Spleen (tissue), 7 donors: Measurements from ENCODE around the gene RUSF1.

Source experiments
- POLR2A ChIP-seq, 3 donors: fragments of 450-650 bp; IDR thresholded peaks; one replicate each; pipeline ENCODE4 v1.5.1; 2017; ENCODE audit warnings: antibody characterized with exemption in 3 of 3, mild to moderate bottlenecking in 1 of 3
- POLR2AphosphoS5 ChIP-seq, 3 donors: sonication (generic); formaldehyde crosslinking; IDR thresholded peaks; one replicate each; pipeline ENCODE4 v1.5.1; 2017; ENCODE audit warnings: antibody characterized with exemption in 3 of 3
- TF ChIP-seq, protein P1 (sequence below), 11 experiments: fragments of 200-600 bp in 7 of 11; fragments of 450-650 bp in 4 of 11; sonication (generic) in 4 of 11; IDR thresholded peaks in 8 of 11; conservative IDR thresholded peaks in 3 of 11; 1 replicate in 7 of 11; 2 replicates in 4 of 11; pipeline versions ENCODE4 v1.4.0 to v1.8.0; 2016 to 2021; ENCODE audit warnings: antibody characterized with exemption in 11 of 11, inconsistent platforms in 4 of 11, mild to moderate bottlenecking in 1 of 11
- donor health status: DM: no; HTN: no; CAD: no; lungs with moderate emphysema.
- donor health status: DM: no; HTN: no; CAD: no.
- donor health status: DM: no; HTN: no; CAD: no.

DNA sequence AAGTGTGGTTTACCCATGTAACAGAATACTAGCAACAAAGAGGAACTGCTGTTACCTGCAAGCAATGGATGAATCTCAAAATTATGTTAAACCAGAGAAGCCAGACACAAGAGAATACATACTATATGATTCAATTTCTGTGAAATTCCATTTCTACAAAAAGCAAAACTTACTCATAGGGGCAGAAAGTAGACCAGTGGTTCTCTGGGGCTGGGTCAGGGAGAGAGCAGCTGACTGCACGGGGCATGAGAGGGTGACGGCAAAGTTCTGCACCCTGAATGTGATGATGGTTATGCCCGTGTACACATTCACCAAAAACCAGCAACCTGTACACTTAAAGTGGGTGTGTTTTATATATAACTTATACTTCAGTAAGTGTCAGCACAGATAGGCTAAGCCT is 68.7 kb downstream of the RUSF1 start:
- TF ChIP-seq, protein P1, sequence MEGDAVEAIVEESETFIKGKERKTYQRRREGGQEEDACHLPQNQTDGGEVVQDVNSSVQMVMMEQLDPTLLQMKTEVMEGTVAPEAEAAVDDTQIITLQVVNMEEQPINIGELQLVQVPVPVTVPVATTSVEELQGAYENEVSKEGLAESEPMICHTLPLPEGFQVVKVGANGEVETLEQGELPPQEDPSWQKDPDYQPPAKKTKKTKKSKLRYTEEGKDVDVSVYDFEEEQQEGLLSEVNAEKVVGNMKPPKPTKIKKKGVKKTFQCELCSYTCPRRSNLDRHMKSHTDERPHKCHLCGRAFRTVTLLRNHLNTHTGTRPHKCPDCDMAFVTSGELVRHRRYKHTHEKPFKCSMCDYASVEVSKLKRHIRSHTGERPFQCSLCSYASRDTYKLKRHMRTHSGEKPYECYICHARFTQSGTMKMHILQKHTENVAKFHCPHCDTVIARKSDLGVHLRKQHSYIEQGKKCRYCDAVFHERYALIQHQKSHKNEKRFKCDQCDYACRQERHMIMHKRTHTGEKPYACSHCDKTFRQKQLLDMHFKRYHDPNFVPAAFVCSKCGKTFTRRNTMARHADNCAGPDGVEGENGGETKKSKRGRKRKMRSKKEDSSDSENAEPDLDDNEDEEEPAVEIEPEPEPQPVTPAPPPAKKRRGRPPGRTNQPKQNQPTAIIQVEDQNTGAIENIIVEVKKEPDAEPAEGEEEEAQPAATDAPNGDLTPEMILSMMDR (IDR thresholded peaks at IDR 0.05 in 8 of 11, conservative IDR thresholded peaks at IDR 0.05 in 3 of 11), result no peak
- TF ChIP-seq POLR2AphosphoS5 (IDR thresholded peaks at IDR 0.05) (no peak), POLR2A (IDR thresholded peaks at IDR 0.05) (no peak)
